ENCODE results near the gene ABHD5.
A peak's percentile ranks its signal among the peaks of the same experiment; 100 is the strongest.

ABHD5 gene

DNA sequence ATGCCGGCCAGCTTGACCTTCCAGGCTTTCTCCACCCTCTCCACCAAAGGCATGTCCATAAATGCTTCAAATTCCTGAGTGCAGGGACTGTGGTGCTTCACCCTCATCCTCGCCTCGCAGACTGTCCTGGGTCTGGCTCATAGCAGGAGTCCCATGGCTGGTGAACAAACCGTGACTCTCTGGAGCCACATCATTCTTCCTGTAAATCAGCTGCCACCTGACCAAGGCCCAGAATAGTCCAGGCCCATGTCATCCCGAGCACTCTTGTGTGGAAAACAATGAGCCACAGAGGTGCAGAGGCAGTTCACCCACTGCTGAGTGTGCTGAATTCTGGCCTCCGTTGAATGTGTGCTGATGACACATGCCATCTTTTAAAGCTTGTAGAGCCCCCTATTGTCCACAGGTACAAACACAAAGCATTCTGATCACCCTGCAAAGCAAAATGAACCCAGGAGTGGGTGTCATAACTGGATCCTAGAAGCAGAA lies 68.6 kb downstream of the ABHD5 start:
- DNase-seq = no peak

DNA sequence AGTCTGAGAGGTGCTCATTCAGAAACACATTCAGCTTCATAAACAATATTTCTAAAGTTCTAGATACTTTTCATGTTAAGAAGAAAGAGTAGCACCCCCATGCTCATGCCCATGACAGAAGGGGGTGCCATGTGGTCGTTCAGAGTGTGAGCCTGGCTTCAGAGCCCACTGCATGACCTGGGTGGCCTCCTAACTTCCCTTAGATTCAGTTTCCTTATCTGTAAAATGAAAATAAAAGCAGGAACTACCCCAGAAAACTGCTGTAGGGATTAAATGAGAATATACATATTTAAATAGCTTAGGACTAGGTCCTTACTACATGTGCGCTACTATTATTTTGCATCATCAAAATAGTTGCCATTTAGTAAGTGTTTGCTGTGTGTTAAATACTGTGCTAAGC lies 69.2 kb downstream of the ABHD5 start:
- no peak for DNase-seq

GRCh38 chr3:43760938-43761337 lies 70.2 kb downstream of the ABHD5 start:
- no peak for DNase-seq

DNA sequence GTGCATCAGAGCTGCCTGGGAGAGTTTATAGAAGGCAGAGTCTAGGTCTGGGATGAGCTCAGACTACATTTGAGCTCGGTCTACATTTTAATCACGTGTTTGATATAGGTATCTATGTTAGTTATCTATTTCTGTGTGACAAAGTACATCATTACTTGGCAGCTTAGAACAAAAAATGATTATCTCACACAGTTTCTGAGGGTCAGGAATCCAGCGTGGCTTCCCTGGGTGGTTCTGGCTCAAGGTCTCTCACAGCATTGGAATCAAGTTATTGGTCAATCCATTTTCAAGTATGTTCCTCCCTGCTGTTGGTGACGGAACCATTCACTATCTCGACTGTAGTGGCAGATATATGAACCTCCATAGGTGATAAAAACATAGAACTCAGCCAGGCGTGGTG lies 71.7 kb downstream of the ABHD5 start:
- no peak for DNase-seq

- DNase-seq = no peak
These were observed 73.3 kb downstream of the ABHD5 start for GRCh38 chr3:43764056-43764455.

GRCh38 chr3:43764471-43764870 lies 73.7 kb downstream of the ABHD5 start:
- no peak for DNase-seq

DNA sequence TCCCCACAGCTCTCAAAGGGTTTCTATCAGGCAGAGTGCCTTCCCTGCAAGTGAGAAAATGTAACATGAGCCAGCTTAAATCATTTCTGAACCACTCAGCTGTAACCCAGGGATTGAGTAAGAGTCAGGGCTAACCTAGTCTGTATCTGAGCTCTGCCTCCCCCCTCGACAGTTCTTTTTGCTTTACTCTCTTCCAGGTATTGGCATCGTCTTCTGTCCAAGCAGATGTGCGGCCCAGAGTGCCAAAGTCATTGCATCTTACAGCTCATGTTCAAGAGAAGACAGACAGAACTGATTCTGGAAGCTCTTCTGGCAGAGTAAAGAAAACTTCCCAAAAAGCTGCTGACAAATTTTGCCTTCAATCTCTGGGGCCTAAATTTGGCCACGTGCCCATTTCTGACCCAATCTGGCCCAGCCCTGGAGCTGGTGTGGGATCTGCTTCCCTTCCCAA lies 74.8 kb downstream of the ABHD5 start:
- DNase-seq = peak; percentile 21

DNA sequence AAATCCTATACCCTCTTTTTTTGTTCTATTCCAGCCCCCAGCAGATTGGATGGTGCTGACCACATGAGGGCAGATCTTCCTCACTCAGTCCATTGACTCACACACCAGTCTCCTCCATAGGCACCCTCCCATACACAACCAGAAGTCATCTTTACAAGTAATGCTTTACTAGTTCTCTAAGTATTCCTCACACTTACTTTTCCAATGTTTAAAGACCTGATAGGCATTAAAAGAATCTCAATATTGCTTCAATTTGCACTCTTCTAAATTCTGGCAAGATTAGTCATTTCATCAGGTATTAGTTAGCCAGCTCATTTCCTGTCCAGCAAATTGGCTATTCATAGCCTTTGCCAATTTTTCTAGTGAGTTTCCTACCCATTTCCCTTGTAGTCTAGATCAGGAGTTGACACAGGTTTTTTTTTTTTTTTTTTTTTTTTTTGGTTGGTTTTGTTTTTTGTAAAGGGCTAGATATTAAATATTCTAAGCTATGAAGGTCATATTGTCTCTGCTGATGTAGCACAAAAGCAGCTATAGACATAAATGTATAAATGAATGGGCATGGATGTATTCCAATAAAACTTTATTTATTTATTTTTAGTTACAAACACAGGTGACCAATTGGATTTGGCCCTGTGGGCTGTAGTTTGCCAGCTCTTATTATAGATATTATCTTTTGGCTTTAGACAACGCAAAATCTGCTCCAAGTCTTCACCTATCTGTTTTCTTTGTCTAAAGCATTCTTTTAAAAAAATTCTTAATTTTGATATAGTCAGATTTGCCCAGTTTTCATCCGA lies 76.1 kb downstream of the ABHD5 start:
- DNase-seq = no peak

- DNase-seq = no peak
These were observed 77.7 kb downstream of the ABHD5 start for GRCh38 chr3:43768381-43768973.

DNA sequence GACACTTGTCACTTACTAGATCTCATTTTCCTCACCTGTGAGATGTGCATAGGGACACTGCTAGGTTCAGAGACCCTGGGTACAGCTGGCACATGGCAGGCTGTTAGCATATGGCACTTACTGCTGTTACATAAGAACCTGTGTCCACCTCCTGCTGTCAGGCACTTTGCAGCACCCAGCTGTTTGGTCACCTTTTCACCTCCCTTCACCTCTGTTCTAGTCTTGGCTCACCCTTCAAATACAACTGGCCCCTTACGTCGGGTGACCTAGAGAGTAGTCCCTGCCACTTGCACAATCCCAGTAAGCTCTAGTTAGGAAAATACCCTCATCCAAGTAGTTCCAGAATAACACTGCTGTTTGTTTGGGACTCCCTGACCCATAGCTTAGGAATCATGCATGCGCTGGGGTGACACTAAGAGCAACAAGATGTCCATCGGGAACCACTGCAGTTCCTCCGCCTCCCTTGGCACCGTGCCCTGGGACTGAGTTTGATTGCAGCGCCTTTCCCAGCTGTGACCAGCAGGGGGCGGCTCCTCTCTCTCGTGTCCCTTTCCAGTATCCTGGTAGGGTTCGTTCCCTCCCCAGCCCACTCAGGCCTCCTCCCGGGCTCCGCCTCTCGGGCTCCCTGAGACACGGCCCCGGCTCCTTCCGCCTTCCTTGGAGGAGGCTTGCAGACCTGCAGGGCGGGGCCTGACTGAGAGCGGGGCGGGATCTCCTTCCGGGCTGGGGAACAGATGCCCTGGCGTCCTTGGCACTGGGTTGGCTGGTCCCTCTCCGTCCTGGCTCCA lies 78.6 kb downstream of the ABHD5 start:
- DNase-seq = peak; percentile 88

DNA sequence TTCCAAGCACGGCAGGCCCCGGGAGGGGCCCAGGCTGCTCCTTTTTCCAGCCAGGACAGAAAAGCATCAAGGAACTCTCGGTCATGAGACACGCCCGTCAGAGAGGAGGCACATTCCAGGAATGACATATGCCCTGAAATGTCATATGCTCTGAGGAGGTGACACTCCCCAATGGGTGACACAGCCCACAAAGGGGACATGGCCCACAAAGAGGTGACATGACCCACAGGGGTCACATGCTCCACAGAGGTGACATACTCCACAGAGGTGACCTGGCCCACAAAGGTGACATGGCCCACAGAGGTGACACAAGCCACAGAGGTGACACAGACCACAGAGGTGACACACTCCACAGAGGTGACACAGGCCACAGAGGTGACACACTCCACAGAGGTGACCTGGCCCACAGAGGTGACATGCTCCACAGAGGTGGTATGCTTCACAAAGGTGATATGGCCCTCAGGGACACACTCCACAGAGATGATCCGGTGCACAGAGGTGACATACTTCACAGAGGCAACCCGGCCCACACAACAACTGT lies 79.2 kb downstream of the ABHD5 start:
- no peak for DNase-seq

DNA sequence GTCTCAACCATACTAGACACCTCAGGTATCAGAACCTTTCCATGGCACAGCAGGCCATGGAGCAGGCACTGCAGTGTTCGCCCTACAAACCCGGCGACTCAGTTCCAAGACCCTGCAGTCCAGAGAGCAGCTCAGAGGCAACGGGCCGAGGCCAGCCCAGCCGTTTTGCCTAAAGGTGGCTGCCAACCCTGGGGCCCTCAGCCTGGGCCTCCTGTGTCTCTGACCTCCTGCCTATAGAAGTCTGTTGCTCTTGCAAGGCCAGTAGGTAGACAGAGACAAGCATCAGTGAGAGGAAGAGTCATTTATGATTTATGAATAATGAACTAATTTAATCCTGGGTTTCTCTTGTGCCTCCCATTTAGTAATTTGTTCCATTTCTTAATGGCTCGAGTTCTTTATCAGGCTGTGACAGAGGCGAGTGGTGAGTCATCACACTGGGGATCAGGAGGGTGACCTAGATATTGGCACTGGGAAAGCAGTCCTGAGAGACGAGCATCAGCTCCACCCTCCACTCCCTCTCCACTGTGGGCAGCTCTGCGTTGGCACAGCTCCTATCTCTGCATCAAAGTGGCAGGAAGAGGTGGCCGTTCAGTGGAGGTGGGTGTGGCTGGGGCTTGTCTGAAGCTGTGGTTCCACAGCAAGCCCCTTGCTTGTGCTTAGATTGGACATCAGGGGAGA lies 79.8 kb downstream of the ABHD5 start:
- no peak for DNase-seq

GRCh38 chr3:43771610-43772009 lies 80.9 kb downstream of the ABHD5 start:
- DNase-seq = no peak

DNA sequence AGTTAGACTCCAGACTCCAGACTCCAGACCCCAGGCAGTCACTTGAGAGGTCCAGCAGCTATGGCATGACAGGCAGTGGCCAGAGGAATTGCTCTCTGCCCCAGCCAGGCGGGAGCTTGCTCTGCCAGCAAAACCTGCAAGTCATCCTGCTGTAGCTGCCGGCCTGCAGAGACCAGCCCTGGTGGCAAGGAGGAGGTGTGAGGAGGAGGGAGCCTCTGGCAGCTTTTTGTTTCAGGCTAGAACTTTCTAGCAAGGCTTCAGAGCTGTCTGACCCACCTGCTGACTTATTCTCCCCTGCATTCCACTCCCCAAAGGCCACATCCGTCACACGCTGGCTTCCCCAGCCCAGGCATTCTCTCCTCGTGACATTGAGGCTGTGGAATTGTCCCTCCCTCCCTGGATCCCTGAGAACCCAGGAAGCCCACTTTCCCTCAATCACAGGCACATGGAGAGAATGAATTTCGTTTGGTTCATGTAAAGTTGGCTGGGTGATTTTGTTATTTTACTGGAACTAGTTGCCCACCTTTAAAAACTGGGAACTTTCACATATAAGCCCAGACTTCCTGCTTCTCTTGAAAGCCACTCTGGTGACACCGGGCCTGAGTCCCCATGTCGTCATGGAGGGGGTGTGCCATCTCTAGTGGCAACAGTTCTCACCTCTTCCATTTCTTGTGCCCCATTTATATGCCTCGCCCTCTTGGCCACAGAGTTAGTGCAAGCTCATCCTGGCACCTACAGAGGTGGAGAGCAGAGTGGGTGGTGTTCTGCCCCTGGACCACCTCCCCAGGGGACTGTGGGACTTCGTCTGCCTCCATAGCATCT lies 82.7 kb downstream of the ABHD5 start:
- DNase-seq = no peak

DNA sequence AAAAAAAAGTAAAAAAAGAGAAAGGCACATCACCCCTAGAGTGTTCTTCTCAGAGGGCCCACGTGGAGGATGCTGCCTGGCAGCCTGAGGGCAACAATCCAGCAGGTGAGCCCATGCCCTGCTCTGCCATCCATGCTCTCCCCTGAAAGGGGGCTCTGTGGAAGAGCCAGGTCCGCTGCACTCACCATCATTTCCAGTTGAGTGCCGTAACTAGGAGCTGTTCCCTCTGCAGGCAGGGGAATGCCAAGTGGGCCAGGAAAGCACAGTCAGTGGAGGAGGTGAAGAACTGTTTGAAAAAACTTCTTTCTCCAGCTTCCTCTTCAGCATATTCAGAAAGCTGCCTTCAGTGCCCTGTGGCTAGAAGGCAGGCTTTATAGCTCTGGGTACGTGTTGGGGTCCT lies 84.1 kb downstream of the ABHD5 start:
- no peak for DNase-seq

DNA sequence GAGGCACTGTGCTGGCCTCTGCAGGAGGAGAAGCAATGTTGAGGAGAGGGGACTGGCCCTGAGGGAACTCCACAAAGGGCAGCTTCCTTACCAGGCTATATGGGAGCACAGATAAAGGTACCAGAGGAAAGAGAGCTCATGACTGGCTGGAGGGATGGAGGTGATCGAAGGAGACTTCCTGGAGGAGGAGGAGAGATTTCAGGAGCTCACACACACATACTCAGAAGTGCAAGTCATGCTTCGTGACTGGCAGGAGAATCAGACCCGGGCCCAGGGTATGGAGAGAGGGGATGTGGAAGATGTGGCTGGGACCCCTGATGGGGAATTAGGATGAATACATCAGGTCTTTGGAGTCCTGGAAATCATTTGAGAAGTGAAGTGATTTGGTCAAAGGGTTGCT lies 85.4 kb downstream of the ABHD5 start:
- no peak for DNase-seq

GRCh38 chr3:43779850-43780249 lies 89.1 kb downstream of the ABHD5 start:
- no peak for DNase-seq

GRCh38 chr3:43782541-43782940 lies 91.8 kb downstream of the ABHD5 start:
- DNase-seq = no peak
